Stomach (tissue), 9 donors: ENCODE results near the gene CHRNG. TPM values are rescaled to one million over a fixed set of nuclear protein-coding genes. Genes with fewer than 3 reads are reported as not detected.
A peak's percentile ranks its signal among the peaks of the same experiment; 100 is the strongest.

Experiments
- DNase-seq, 2 donors: peaks; one replicate each; pipeline versions ENCODE4 v3.0.0 to v3.0.0-alpha.2; 2013 to 2019
- H3K27ac ChIP-seq, 5 donors: fragments of 200-600 bp in 4 of 5; sonication (generic) in 4 of 5; one replicate each; pipeline ENCODE4 v1.5.1; 2013 to 2019; ENCODE audit warnings: mild to moderate bottlenecking in 1 of 5, moderate library complexity in 1 of 5
- H3K27me3 ChIP-seq, 3 donors: fragments of 200-600 bp; sonication (generic); one replicate each; pipeline ENCODE4 v1.5.1; 2017 to 2019; ENCODE audit warnings: mixed run types in 1 of 3
- H3K36me3 ChIP-seq, 4 donors: fragments of 200-600 bp; sonication (generic); 1 replicate in 3 of 4; 2 replicates in 1 of 4; pipeline ENCODE4 v1.5.1; 2016 to 2019
- H3K4me1 ChIP-seq, 4 donors: fragments of 200-600 bp; sonication (generic); one replicate each; pipeline ENCODE4 v1.5.1; 2016 to 2019
- H3K4me3 ChIP-seq, 4 donors: fragments of 200-600 bp; sonication (generic) in 3 of 4; one replicate each; pipeline ENCODE4 v1.5.1; 2016 to 2019; ENCODE audit warnings: mild to moderate bottlenecking in 1 of 4
- H3K9me3 ChIP-seq, 4 donors: fragments of 200-600 bp; sonication (generic); one replicate each; pipeline ENCODE4 v1.5.1; 2016 to 2019
- EP300 ChIP-seq: sonication (generic); formaldehyde crosslinking; IDR thresholded peaks from one replicate; pipeline ENCODE4 v1.6.1; 2017; ENCODE audit warnings: antibody characterized with exemption
- POLR2A ChIP-seq, 4 donors: fragments of 450-650 bp; IDR thresholded peaks; one replicate each; pipeline ENCODE4 v1.6.1; 2016; ENCODE audit warnings: antibody characterized with exemption in 4 of 4, control low read depth in 2 of 4, mild to moderate bottlenecking in 1 of 4, moderate library complexity in 1 of 4
- POLR2AphosphoS5 ChIP-seq, 3 donors: sonication (generic); formaldehyde crosslinking; IDR thresholded peaks; one replicate each; pipeline ENCODE4 v1.6.1; 2016; ENCODE audit warnings: antibody characterized with exemption in 3 of 3
- WGBS, 5 donors: extraction: QIAGEN DNeasy Blood & Tissue Kit in 3 of 5; methylation state at CpG; one replicate each; pipeline versions ENCODE4 v1.1.5 to v1.1.7; 2013 to 2018; 5-methylcytosine and 5-hydroxymethylcytosine counted together
- intact Hi-C: fragments of 100-400 bp; cut with DNase I; formaldehyde crosslinking; loops from one replicate; pipeline ENCODE4 v1.15.1; 2023; ENCODE audit warnings: low total_unique reads
- polyA plus RNA-seq, 3 donors: library from polyadenylated mRNA; stranded (reverse); fragments of 200-250 nt; gene quantifications; one replicate each; pipeline ENCODE4 v1.2.3, GENCODE V29; 2013
- total RNA-seq, 5 donors: library from RNA; depleted of rRNA; stranded (reverse); fragments of >200 nt; gene quantifications; one replicate each; pipeline versions ENCODE4 v1.1.0 to v1.2.3, GENCODE V29; 2014 to 2016
- TF ChIP-seq, protein P1 (sequence below), 7 experiments: fragments of 450-650 bp in 4 of 7; fragments of 200-600 bp in 3 of 7; sonication (generic) in 3 of 7; IDR thresholded peaks; one replicate each; pipeline ENCODE4 v1.5.1; 2016 to 2019; ENCODE audit warnings: antibody characterized with exemption in 7 of 7, control low read depth in 2 of 7, mild to moderate bottlenecking in 1 of 7
- donor health status: healthy with polysubstance abuse.
- donor health status: Bipolar disorder and iron deficiency.
- donor health status: healthy.

Gene CHRNG
- total and polyA plus RNA-seq, 8 donors = not detected

- Histone ChIP-seq H3K27me3 (peaks cover 0 to 49% (median 0%) of the 10 kb centered on the region in 3 donors), H3K9me3 (peaks cover 0 to 10% (median 3%) of the 10 kb centered on the region in 4 donors), H3K4me3 (no peak overlapping the region), H3K27ac (no peak overlapping the region), H3K4me1 (peaks cover 0 to 12% (median 10%) of the 10 kb centered on the region in 4 donors), H3K36me3 (no peaks in the 10 kb centered on the region)
- no peak for DNase-seq
- TF ChIP-seq EP300 (no peak), POLR2A (IDR thresholded peaks at IDR 0.05) (no peak)
- TF ChIP-seq, protein P1, sequence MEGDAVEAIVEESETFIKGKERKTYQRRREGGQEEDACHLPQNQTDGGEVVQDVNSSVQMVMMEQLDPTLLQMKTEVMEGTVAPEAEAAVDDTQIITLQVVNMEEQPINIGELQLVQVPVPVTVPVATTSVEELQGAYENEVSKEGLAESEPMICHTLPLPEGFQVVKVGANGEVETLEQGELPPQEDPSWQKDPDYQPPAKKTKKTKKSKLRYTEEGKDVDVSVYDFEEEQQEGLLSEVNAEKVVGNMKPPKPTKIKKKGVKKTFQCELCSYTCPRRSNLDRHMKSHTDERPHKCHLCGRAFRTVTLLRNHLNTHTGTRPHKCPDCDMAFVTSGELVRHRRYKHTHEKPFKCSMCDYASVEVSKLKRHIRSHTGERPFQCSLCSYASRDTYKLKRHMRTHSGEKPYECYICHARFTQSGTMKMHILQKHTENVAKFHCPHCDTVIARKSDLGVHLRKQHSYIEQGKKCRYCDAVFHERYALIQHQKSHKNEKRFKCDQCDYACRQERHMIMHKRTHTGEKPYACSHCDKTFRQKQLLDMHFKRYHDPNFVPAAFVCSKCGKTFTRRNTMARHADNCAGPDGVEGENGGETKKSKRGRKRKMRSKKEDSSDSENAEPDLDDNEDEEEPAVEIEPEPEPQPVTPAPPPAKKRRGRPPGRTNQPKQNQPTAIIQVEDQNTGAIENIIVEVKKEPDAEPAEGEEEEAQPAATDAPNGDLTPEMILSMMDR (IDR thresholded peaks at IDR 0.05) = no peak
- 75 to 89% (median 79%) methylated on average over 3 to 13 of the region's 13 CpGs for WGBS, 5 donors
- intact Hi-C loops = no loop called here
Measured at GRCh38 chr2:232533944-232534710, 5.4 kb upstream of the CHRNG start.

DNA sequence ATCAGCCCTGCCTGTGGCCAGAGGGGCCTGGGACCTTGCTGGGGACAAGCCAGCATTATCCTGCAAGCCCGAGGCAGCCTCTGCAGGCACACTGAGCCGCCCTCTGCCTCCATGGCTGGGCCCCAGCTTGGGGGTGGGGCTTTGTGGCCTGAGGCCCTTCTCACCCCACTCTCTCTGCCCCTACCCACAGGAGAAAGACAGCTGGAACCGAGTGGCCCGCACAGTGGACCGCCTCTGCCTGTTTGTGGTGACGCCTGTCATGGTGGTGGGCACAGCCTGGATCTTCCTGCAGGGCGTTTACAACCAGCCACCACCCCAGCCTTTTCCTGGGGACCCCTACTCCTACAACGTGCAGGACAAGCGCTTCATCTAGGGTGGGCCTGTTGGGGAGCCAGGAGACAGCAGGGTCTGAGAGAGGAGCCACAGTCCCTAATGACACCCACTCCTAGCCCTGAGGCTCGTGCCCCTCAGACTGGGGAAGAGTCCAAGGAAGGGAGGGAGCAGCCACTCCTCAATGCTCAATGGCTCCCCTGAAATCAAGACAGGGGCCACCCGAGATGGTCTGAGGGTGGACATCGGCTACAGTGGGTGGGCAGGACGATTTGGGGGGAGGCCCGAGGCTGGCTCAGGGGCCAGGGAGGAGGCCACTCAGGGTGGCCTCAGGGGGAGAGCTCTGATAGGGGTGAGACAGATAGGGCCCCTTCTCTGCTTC lies 4.4 kb upstream of the CHRNG start:
- peaks cover 0 to 59% (median 0%) of the 10 kb centered on the region in 3 donors for H3K27me3 ChIP-seq

GRCh38 chr2:232535761-232536530 lies 3.5 kb upstream of the CHRNG start:
- H3K9me3 ChIP-seq = peaks cover 0 to 10% (median 3%) of the 10 kb centered on the region in 4 donors
- intact Hi-C loops = no loop called here
- H3K4me3 ChIP-seq = no peak overlapping the region
- no peaks in the 10 kb centered on the region for H3K36me3 ChIP-seq
- 89 to 92% (median 91%) methylated on average over 5 of the region's 5 CpGs for WGBS, 5 donors
- no peak overlapping the region for H3K27ac ChIP-seq
- peaks cover 0 to 12% (median 10%) of the 10 kb centered on the region in 4 donors for H3K4me1 ChIP-seq
- TF ChIP-seq, protein P1 (IDR thresholded peaks at IDR 0.05) = no peak
- no peak for TF ChIP-seq POLR2AphosphoS5 (IDR thresholded peaks at IDR 0.05)
- no peak for TF ChIP-seq POLR2A (IDR thresholded peaks at IDR 0.05)
- TF ChIP-seq EP300 = no peak
- no peak for DNase-seq
- H3K27me3 ChIP-seq = peaks cover 0 to 66% (median 0%) of the 10 kb centered on the region in 3 donors

More for the DNA sequence above, 4.4 kb upstream of the CHRNG start:
- H3K4me1 ChIP-seq = peaks cover 0 to 12% (median 10%) of the 10 kb centered on the region in 4 donors
- intact Hi-C loops = no loop called here
- no peak overlapping the region for H3K4me3 ChIP-seq
- WGBS, 5 donors = 72 to 78% (median 76%) methylated on average over 14 of the region's 14 CpGs
- no peak overlapping the region for H3K27ac ChIP-seq
- TF ChIP-seq POLR2A (IDR thresholded peaks at IDR 0.05) (no peak), EP300 (no peak), POLR2AphosphoS5 (IDR thresholded peaks at IDR 0.05) (no peak)
- TF ChIP-seq, protein P1 (IDR thresholded peaks at IDR 0.05) = no peak
- H3K36me3 ChIP-seq = no peaks in the 10 kb centered on the region
- H3K9me3 ChIP-seq = peaks cover 0 to 10% (median 3%) of the 10 kb centered on the region in 4 donors
- no peak for DNase-seq

DNA sequence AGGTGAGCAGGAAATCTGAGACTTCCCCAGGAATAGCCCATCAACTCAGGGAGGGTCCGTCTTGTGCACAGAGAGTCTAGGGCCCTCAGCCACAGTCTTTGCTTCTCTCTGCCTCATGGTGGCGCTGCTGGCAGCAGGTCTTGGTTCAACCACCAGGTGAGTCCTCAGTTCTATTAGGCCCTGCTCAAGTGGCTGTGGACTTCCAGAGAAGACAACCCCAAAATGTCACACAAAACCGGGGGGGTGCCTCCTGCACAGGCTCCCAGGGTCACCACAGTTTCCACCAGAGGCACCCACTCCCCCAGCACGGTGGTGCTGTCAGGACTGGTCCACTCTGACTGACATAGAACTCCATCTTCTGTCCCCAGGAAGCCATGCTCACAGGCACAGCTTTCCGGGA lies 2.4 kb upstream of the CHRNG start:
- Histone ChIP-seq H3K4me1 (peaks cover 0 to 12% (median 10%) of the 10 kb centered on the region in 4 donors), H3K9me3 (peaks cover 0 to 10% (median 3%) of the 10 kb centered on the region in 4 donors), H3K27ac (peak overlapping the region; percentile 31 to 70 (median 57)), H3K36me3 (no peaks in the 10 kb centered on the region), H3K27me3 (peaks cover 0 to 66% (median 0%) of the 10 kb centered on the region in 3 donors), H3K4me3 (no peak overlapping the region)
- TF ChIP-seq, protein P1 (IDR thresholded peaks at IDR 0.05) = peak in 3 of 7 experiments; percentile 23 to 50 (median 37)
- TF ChIP-seq EP300 = no peak
- no peak for DNase-seq
- WGBS, 5 donors = 36 to 52% (median 45%) methylated on average over 3 to 5 of the region's 5 CpGs
- intact Hi-C loops = no loop called here
